HG03457 (cell line): Measurements from ENCODE around the gene AGFG2.

Source experiments
- ATAC-seq: cut with Tn5 transposase; IDR thresholded peaks from one replicate; pipeline ENCODE4 v1.9.1; 2021; ENCODE audit warnings: moderate number of reproducible peaks; ENCODE audit not compliant: unreplicated experiment

Gene AGFG2

DNA sequence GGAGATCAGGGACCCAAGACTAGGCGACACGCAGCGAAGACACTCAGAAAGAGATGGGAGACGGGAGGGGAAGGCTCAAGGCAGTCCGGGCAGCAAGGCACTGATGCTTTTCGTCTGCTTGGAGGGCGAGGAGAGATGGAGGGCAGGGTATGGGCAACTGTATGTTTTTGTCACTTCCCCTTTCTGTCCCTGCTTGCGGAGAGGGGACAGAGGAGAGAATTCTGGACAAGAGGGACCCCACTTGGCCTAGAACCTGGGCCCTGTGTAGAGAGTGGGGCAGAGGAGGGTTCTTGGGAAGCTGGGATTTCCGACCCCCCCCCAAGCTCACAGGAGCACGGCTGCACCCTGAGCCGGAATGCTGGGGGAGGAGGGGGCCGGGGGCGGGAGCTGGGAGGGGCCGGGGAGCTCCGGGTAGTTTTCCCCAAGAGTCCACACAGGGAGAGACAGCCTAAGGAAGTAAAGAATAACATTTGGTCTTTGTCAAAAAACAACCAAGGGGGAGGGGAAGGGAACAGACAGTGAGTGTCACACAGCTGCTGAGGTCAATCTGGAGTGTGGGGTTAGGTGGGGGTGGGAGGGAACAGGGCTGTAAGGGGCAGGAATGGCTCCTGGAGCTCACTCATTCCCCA is 45.2 kb downstream of the AGFG2 start:
- ATAC-seq, result no peak

DNA sequence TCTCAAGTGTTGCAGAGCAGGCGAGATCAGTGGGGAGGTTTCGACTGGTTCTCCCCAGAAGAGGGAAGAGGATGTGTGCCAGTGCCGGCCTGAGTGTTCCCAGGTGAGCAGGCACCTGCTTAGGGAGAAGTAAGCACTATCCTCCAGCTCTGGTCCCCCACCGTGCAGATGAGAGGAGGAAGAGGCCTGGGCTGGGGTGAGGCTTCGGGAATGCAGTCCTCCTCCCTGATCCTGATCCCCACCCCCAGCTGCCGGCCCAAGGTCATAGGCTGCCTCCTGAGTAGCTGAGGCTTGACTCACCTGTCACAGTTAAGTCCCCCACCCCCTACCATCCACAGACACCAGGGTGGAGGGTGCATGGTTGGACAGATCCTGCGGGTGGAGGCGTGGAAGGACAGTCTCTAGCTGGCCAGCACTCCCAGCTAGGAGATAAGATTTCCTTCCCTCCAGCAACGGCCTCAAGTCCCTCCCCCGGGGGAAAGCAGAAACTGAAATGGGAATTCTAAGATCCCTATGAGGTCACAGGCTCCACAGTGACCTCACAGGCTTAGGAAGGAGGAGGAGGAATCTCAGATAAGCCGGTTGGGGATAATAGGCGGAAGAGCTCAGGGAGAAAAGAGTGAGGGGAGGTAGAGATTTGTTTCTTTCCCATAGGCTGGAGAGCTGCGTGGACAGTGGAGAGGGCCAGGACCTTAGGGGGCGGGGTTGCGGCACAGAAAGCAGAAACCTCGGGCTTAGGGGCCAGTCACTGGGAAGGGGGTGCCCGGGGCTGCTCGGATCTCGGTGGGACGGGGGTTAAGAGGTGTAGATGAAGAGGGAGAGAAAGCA is 45.9 kb downstream of the AGFG2 start:
- no peak for ATAC-seq

DNA sequence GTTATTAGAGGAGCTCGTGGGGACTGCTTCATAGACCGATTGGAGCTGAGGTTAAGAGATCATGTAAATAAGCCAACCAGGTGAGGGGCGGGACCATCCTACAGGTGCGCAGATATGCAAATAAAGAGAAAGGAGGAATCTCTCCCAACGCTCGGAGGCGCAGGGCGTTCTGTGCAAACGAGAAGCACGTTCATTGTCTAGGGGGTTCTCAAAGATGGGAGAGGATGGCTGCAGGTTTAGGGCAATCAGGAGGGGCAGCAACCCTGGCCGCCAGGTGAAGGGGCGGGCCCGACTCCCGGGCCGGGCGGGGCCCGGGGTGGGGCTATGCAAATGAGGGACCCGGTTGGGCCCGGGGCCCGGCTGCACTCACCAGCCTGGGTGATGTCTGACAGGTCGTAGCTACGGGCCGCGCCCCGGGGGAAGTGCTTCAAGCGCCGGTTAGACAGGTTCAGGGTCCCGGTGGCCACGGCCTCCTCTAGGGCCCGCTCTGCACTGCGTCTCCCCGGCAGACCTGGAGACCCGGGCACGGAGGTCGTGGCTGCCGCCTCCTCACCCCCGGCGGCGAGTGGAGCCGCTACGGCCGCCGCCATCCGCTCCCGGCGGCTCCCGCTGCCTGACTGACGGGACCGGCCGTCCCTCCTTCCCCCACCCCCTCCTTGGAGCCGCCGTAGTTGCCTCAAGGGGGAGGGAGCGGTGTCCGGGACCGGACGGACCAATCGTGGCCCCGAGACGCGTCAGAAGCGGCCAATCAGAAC is 46.7 kb downstream of the AGFG2 start, which contains the start of gene LRCH4:
TSS of gene LRCH4 (minus strand) at position 619 of the 755 bp plus-strand sequence. CDS start at position 590, 29 bp downstream.
- ATAC-seq, result no peak

DNA sequence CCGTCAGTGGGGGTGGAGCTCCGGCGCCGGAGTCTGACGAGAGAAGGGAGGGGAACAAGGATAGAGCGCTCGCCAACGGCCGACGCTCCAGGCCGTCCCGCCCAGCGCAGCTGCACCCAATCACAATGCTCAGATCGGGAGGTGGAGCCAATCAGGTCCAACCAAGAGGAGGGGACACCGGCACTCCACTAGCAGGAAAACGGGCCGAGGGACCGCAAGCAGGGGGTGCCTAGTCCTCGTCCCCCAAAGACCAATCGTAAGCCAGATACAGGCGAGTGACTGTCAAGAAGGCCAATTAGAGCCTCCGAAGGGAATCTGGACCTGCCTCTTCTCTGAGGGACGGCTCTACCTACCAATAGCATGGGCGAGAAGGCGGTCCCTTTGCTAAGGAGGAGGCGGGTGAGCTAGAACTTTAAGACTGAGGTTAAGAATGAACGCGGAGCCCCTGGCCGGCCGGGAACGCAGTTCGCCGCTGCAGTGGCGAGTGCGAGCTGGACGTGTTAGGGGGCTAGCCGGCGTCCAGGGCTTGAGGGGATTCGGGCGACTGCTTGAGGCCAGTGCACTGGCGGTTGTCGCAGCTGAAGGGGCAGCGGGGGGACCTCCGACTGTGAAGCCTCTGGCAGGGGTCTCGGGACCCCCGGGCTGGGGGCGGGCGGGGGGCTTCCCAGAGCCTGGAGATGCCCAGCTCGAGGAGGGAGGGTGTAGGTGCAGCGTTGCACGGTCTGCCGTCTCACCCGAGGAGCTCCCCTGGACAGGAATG is 47.4 kb downstream of the AGFG2 start, which contains the start of gene FBXO24:
TSS of gene FBXO24 (plus strand) at position 63 of the 760 bp plus-strand sequence. CDS start at position 361, 298 bp downstream.
- ATAC-seq, result peak; percentile 74

DNA sequence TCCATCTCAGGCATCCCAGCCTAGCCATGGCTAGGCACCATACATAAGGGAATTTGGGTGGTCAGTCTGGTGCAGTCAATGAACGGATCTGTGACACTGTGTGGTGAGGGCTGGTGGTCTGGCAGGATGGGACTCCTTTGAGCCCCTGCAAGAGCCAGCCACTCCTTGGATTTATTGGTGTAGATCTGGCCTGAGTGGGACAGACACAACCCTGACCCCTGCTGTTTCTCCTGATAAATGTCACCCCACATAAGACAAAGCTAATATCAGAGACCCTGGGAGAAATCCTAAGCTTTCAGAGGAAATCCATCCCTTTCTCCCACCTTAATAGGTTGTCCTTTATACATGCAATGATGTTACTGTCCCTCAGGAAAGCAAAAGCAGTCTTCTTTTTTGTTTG is 49.4 kb downstream of the AGFG2 start:
- no peak for ATAC-seq

DNA sequence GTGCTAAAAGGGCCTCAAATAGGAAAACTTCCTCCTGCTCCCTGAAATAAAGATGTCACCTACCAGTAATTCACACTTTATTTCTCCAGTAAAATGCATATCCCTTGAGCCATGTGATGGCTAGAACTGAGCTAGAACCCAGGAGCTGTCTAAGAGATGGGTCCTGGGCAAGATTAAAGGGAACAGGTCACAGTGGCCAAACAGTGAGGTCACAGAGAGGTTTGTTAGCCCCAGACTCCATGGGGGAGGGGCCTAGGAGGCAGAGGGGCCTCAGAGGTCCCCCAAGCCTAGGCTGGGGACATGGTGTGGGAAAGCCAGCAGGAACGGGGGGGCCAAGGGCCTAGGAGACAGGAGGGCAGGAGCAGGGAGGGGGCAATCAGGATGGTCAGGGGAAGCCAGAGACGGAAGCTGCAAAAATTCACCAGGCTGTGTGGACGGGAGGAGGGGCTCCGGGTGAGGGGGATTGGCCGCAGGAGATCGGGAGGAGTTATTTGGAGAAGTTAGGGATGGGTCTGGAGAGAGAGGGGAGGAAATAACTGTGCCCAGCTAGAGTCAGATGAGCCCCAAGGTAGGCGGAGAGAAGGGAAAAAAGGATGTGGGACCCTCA is 50.4 kb downstream of the AGFG2 start:
- no peak for ATAC-seq

DNA sequence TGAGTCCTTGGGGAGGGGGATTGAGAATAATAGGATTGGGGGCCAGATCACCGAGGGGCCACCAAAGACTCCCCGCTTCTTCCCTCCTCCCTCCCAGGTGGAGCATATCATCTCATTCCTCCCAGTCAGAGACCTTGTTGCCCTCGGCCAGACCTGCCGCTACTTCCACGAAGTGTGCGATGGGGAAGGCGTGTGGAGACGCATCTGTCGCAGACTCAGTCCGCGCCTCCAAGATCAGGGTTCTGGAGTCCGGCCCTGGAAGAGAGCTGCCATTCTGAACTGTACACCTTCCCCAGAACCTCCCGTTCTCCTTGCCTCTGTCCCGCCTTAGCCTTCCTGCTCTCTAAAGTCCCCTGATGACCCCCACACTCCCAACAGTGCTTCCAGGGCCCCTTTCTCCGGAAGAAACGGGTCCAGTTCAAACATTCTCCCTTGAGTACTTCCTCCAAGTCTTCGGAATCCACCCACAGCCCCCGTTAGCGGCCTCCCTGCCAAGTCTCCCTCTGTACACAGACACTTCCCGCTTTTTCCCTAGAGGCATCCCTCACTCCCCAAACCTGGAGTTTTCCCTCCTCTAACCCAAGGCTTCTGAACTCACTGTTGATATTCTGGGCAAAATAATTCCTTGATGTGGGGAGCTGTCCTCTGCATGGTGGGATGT is 51.2 kb downstream of the AGFG2 start:
- ATAC-seq, result no peak

DNA sequence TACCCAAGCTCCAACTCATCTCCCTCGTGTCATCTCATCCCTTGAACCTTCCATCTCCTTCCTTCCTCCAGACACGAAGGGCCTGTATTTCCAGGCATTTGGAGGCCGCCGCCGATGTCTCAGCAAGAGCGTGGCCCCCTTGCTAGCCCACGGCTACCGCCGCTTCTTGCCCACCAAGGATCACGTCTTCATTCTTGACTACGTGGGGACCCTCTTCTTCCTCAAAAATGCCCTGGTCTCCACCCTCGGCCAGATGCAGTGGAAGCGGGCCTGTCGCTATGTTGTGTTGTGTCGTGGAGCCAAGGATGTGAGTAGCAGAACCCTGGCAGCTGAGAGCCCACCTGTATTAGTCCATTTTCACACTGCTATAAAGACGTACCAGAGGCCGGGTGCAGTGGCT is 52.6 kb downstream of the AGFG2 start:
- ATAC-seq, result no peak

DNA sequence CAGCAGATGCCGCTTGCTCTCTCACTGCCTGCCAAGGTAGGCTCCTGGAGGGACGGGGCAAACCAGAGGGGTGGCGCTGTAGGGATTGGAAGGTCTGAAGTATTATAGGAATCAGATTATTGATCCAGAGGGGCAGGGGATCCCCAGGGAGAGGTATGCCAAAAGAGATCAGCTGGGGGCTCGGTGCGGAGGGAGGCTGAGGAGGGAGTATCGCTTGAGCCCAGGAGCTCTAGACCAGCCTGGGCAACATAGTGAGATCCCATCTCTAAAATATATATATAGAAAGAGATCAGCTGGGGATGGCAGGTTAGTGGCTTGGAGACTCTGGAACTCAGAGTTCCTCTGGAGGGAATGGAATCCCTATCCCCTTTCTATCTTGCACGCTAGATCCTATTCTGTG is 56.2 kb downstream of the AGFG2 start:
- ATAC-seq, result no peak

DNA sequence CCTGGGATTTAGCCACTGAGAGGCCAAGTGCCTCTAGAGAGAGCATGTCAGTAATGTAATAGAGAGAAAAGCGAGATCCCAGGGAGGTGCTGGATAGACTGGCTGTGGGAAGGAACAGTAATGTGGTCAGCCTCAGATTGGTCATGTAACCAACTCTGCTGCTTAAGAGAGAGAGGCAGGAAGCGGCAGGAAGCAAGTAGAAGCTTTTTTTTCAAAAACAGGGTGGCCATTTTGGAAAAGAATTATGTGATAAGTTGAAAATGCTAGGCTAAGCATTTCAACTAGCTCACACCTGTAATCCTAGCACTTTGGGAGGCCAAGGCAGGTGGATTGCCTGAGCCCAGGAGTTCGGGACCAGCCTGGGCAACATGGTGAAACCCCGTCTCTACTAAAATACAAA is 59.4 kb downstream of the AGFG2 start:
- no peak for ATAC-seq

DNA sequence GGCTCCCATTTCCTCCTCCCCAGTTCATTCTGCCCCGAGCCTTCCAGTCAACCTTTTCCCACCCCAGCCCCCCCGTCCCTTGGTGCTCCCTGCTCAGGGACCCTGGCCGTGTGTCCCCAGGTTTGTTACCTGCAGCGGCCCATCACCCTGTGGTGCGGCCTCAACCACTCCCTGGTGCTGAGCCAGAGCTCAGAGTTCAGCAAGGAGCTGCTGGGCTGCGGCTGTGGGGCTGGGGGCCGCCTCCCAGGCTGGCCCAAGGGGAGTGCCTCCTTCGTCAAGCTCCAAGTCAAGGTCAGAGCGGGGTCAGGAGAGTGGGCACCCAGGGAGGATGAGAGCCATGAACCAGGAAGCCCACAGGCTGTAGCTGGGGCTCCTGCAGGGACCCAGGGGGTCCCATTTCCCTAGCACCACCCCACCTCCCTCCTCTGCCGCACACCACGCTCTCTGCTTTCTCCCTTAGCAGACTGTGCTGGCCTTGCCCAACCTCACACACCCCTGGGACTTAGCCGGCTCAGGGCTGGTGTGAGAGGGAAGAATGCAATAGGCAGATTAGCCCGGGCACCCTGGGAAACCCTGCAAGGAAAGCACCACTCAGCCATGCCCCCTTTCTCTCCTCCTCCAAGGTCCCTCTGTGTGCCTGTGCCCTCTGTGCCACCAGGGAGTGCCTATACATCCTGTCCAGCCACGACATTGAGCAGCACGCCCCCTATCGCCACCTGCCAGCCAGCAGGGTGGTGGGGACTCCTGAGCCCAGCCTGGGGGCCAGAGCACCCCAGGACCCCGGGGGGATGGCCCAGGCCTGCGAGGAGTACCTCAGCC is 61.1 kb downstream of the AGFG2 start:
- no peak for ATAC-seq

DNA sequence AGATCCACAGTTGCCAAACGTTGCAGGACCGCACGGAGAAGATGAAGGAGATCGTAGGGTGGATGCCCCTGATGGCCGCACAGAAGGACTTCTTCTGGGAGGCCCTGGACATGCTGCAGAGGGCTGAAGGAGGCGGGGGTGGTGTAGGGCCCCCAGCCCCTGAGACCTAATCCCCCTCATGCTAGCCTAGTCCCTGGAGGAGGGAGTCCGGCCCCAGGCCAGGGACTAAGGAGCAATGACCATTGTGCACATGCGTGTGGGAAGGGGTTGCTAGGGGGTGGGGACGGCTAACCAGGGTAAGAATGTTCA is 61.7 kb downstream of the AGFG2 start:
- no peak for ATAC-seq

DNA sequence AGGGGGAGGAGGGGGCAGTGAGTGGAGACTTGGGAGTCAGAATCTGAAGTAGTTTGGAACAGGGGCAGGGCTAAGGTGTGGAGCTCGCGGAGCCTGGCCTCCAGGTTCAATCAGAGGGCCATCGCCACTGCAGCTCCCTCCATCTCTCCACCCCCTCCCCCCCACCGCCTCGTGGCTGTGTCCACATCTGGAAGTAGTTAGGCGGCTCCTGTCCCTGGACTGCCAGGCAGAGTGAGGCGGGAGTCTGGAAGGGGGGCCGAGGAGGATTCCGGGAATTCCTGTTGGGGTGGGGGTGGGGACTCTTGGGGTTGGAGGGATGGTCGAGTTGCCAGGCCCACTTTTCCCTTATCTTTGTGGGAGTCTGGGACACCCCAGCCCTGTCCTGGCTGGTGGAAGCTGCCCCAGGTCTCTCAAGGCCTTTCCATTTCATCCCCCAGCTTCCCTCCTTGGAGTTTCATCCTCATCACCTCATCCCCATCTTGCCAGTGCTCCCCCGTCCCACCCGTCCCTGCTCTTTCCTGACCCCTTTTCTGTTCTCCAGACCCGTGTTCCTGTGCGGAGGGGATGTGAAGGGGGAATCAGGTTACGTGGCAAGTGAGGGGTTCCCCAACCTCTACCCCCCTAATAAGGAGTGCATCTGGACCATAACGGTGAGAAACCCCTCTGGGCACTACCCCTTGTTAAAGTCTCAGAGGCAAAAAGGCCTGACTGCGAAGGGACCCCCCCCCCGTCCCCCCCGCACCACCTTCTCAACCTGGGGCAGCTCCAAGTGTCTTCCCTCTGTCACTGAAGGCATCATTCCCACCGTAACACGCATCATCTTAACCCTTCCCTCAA is 64.1 kb downstream of the AGFG2 start:
- ATAC-seq, result no peak

DNA sequence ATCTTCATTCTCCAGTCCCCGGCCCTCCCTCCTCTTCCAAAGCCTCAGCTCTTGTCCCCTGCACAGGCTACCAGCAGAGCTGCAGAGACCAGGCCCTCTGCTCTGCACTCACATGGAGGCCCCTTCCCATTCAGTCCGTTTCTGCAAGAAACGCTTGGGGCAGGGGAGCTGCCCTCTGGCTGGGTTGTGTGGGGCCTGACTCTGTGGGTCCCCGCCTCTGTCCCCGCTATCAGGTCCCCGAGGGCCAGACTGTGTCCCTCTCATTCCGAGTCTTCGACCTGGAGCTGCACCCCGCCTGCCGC is 64.7 kb downstream of the AGFG2 start:
- ATAC-seq, result no peak

DNA sequence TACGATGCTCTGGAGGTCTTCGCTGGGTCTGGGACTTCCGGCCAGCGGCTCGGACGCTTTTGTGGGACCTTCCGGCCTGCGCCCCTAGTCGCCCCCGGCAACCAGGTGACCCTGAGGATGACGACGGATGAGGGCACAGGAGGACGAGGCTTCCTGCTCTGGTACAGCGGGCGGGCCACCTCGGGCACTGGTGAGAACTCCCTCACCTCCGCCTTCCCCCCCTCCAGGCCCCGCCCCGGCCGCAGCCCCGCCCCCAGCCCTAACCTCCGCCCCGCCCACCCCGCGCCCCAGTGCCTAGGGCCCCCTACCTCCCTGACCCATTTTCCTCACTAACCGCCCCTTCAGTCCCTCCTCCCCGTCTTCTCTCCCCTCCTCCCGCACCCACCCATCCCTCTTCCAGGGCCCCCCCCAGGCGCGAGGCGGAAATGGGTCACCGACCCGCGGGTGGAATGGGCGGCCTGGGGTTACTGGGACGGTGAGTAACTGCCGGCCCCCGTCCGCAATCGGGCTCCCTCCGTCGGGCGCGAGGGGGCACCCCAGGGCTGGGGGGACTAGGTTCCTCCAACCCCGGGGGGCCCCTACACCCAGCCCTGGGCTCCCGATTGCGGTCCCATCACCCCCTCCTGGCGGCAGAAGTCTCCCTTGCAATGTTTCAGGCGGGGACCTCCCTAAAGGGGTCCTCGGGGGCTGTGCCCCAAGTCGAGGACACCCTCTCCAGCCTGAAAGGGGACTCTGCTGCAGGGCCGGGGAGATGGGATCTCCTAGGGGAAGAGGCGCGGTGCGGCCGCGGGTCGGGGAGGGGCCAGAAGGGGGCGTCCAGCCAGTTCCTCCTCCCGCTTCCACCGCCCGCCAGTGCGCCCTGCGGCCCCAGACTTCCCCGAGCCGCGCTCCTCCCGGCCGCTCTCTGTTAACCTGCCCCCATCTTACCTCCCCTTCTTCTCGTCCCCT is 65.3 kb downstream of the AGFG2 start:
- ATAC-seq, result peak; percentile 47

DNA sequence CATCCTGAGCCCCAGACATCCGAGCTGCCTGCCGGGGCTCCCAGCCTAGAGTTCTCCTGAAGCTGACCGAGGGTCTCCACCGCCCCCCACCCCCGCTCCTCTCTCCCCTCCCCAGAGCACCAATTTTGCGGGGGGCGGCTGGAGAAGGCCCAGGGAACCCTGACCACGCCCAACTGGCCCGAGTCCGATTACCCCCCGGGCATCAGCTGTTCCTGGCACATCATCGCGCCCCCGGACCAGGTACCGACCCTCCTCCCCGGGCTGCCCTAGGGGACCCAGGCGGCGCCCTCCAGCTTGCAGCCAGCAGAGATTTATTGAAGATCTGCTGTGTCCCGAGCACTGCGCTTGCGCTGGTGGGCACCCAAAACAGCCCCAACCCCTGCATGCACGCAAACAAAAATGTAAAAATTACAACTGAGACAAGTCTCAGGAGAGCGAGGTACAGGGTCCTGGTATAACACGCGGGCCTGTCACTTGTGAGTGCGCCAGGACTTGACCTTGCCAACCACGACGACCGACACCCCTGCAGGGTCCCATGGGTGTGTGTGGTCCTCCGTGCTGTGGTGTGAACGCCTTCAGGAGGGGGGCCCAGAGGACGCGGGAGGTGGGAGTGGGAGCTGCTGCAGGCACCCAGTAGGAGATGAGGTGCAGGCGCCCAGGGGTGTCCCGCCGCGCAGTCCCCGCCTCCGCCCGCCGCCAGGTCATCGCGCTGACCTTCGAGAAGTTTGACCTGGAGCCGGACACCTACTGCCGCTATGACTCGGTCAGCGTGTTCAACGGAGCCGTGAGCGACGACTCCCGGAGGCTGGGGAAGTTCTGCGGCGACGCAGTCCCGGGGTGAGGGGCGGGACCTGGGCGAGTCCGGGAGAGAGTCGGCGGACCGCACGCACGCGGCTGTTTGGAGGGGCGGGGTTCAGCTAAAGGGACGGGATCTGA is 66.2 kb downstream of the AGFG2 start:
- ATAC-seq, result no peak
